GM23338 (cell line): ENCODE data around the gene GDF11. TPM values are rescaled to one million over a fixed set of nuclear protein-coding genes. Genes with fewer than 3 reads are reported as not detected.
A peak's percentile ranks its signal among the peaks of the same experiment; 100 is the strongest.

Experiments
- ATAC-seq: fragments of 200-7000 bp; cut with Tn5 transposase; 3 replicates; pipeline ENCODE4 v1.9.1; 2020
- DNase-seq: peaks from one replicate; pipeline ENCODE4 v3.0.0-alpha.2; 2015; ENCODE audit warnings: low spot score
- H2AFZ ChIP-seq: fragments of 200-600 bp; sonication (generic); 2 replicates; pipeline ENCODE4 v1.8.0; 2016; ENCODE audit warnings: antibody characterized with exemption, mild to moderate bottlenecking, moderate library complexity
- H3F3A ChIP-seq: fragments of 200-600 bp; sonication (generic); replicated peaks from 2 replicates; pipeline ENCODE4 v1.8.0; 2017; ENCODE audit warnings: antibody characterized with exemption, mixed run types, low read depth
- H3K27ac ChIP-seq: fragments of 200-600 bp; sonication (generic); 2 replicates; pipeline ENCODE4 v1.6.1; 2016; ENCODE audit warnings: low read depth
- H3K27me3 ChIP-seq: fragments of 200-600 bp; sonication (generic); 2 replicates; pipeline ENCODE4 v1.8.0; 2016; ENCODE audit warnings: mild to moderate bottlenecking, mixed run types, moderate library complexity; ENCODE audit not compliant: insufficient read depth
- H3K36me3 ChIP-seq: fragments of 200-600 bp; sonication (generic); 2 replicates; pipeline ENCODE4 v1.8.0; 2016; ENCODE audit warnings: mild to moderate bottlenecking; ENCODE audit not compliant: insufficient read depth
- H3K4me1 ChIP-seq: fragments of 200-600 bp; sonication (generic); 2 replicates; pipeline ENCODE4 v1.8.0; 2016; ENCODE audit warnings: mild to moderate bottlenecking, moderate library complexity; ENCODE audit not compliant: insufficient read depth
- H3K4me2 ChIP-seq: fragments of 200-600 bp; sonication (generic); 2 replicates; pipeline ENCODE4 v1.7.1; 2017; ENCODE audit warnings: mixed run types
- H3K4me3 ChIP-seq: fragments of 200-600 bp; sonication (generic); 2 replicates; pipeline ENCODE4 v1.6.1; 2016; ENCODE audit warnings: mixed run types
- H3K79me2 ChIP-seq: fragments of 200-600 bp; sonication (generic); replicated peaks from 2 replicates; pipeline ENCODE4 v1.8.0; 2017; ENCODE audit warnings: mild to moderate bottlenecking; ENCODE audit not compliant: insufficient read depth
- H3K9me2 ChIP-seq: fragments of 200-600 bp; sonication (generic); 2 replicates; pipeline ENCODE4 v1.8.0; 2017; ENCODE audit not compliant: insufficient read depth
- H4K20me1 ChIP-seq: fragments of 200-600 bp; sonication (generic); replicated peaks from 2 replicates; pipeline ENCODE4 v1.8.0; 2017; ENCODE audit warnings: mild to moderate bottlenecking; ENCODE audit not compliant: insufficient read depth
- H3K27ac Mint-ChIP-seq: 2 replicates; pipeline ENCODE4 v1.8.0; 2020; ENCODE audit warnings: inconsistent platforms, mild to moderate bottlenecking, moderate library complexity, mixed read lengths
- H3K27me3 Mint-ChIP-seq: 3 replicates; pipeline ENCODE4 v1.8.0; 2022; ENCODE audit warnings: low read depth, mild to moderate bottlenecking, moderate library complexity, mixed read lengths, inconsistent platforms; ENCODE audit not compliant: insufficient read depth, poor library complexity
- H3K36me3 Mint-ChIP-seq: 3 replicates; pipeline ENCODE4 v1.8.0; 2021; ENCODE audit warnings: low read depth, mild to moderate bottlenecking, inconsistent platforms, moderate library complexity, mixed read lengths
- H3K4me1 Mint-ChIP-seq: 3 replicates; pipeline ENCODE4 v1.8.0; 2020; ENCODE audit warnings: mild to moderate bottlenecking, inconsistent platforms, mixed read lengths
- H3K4me3 Mint-ChIP-seq: 3 replicates; pipeline ENCODE4 v1.8.0; 2021; ENCODE audit warnings: moderate library complexity, mild to moderate bottlenecking, inconsistent platforms, mixed read lengths
- H3K9me3 Mint-ChIP-seq: 3 replicates; pipeline ENCODE4 v1.8.0; 2020; ENCODE audit warnings: moderate library complexity, mild to moderate bottlenecking, inconsistent platforms, mixed read lengths
- CREB1 ChIP-seq: fragments of 250-450 bp; sonication (Bioruptor Pico); IDR thresholded peaks from 2 replicates; pipeline ENCODE4 v1.5.0; 2020; ENCODE audit warnings: low read depth, mild to moderate bottlenecking, moderate library complexity
- CTCF ChIP-seq, 2 experiments: fragments of 200-600 bp in 1 of 2; sonication (generic) in 1 of 2; conservative IDR thresholded peaks; 2 replicates each; pipeline versions ENCODE4 v1.5.1 to v1.6.1; 2016 to 2017; ENCODE audit warnings: antibody characterized with exemption in 2 of 2, low read depth in 2 of 2, mild to moderate bottlenecking in 2 of 2, moderate library complexity in 1 of 2
- ETS1 ChIP-seq: IDR thresholded peaks from 2 replicates; pipeline ENCODE4 v1.6.1; 2016; ENCODE audit warnings: antibody characterized with exemption
- EZH2 ChIP-seq: fragments of 200-600 bp; sonication (generic); IDR thresholded peaks from one replicate; pipeline ENCODE4 v1.8.0; 2017; ENCODE audit warnings: antibody characterized with exemption, mild to moderate bottlenecking, low read depth; ENCODE audit not compliant: unreplicated experiment
- EZH2phosphoT487 ChIP-seq: fragments of 200-600 bp; sonication (generic); IDR thresholded peaks from one replicate; pipeline ENCODE4 v1.8.1; 2018; ENCODE audit warnings: antibody characterized with exemption; ENCODE audit not compliant: unreplicated experiment
- JUNB ChIP-seq: IDR thresholded peaks from one replicate; pipeline ENCODE4 v1.6.1; 2016; ENCODE audit warnings: antibody characterized with exemption; ENCODE audit not compliant: unreplicated experiment
- NANOG ChIP-seq: IDR thresholded peaks from 2 replicates; pipeline ENCODE4 v1.6.1; 2016; ENCODE audit warnings: antibody characterized with exemption, borderline replicate concordance
- POLR2AphosphoS5 ChIP-seq: IDR thresholded peaks from 2 replicates; pipeline ENCODE4 v1.6.1; 2016; ENCODE audit warnings: antibody characterized with exemption, low read depth
- REST ChIP-seq: IDR thresholded peaks from one replicate; pipeline ENCODE4 v1.6.1; 2018; ENCODE audit warnings: antibody characterized with exemption; ENCODE audit not compliant: unreplicated experiment
- STAT1 ChIP-seq: IDR thresholded peaks from one replicate; pipeline ENCODE4 v1.6.1; 2016; ENCODE audit warnings: antibody characterized with exemption; ENCODE audit not compliant: unreplicated experiment
- ZNF331 ChIP-seq: fragments of 250-450 bp; sonication (Bioruptor Pico); IDR thresholded peaks from 2 replicates; pipeline ENCODE4 v1.5.0; 2020; ENCODE audit warnings: low read depth, mild to moderate bottlenecking, moderate library complexity
- polyA plus RNA-seq: library from polyadenylated mRNA; unstranded; fragments of >200 nt; fragmentation: Nextera tagmentation; extraction: Ambion mirVana; gene quantifications from 2 replicates; pipeline ENCODE4 v1.2.1, GENCODE V29; 2016
- total RNA-seq: library from RNA; depleted of rRNA; stranded (reverse); fragments of >200 nt; shearing (Covaris generic); gene quantifications from 2 replicates; pipeline ENCODE4 v1.2.3, GENCODE V29; 2014

The GDF11 gene
- total and polyA plus RNA-seq, 2 experiments from 2014 or later = 3.7 to 12.5 TPM

GRCh38 chr12:55746913-55747231 is 4.0 kb downstream of the GDF11 start:
- peak overlapping the region; percentile 76 for H3K27ac Mint-ChIP-seq
- peak overlapping the region; percentile 99; the same call in 1 of the 2 replicates for H3K27ac ChIP-seq
- H2AFZ ChIP-seq = no peak overlapping the region
- H3K9me3 Mint-ChIP-seq = no peaks in the 10 kb centered on the region; the same call in 2 of the 3 replicates
- peaks cover 51% of the 10 kb centered on the region for H3K36me3 Mint-ChIP-seq
- peaks cover 34% of the 10 kb centered on the region for H4K20me1 ChIP-seq
- H3K4me3 ChIP-seq = peak overlapping the region; percentile 95
- DNase-seq (no peak), ATAC-seq (peak; percentile 9)
- peak overlapping the region; percentile 85 for H3K4me2 ChIP-seq
- H3K36me3 ChIP-seq = peaks cover 15% of the 10 kb centered on the region
- TF ChIP-seq NANOG (peak; percentile 61; the same call in 1 of the 2 replicates), ZNF331 (CRISPR knock-in tag) (no peak)
- peak overlapping the region; percentile 94 for H3K4me3 Mint-ChIP-seq
- H3K27me3 ChIP-seq = no peaks in the 10 kb centered on the region
- peaks cover 19% of the 10 kb centered on the region for H3K27me3 Mint-ChIP-seq
- peaks cover 63% of the 10 kb centered on the region for H3K4me1 Mint-ChIP-seq
- peaks cover 25% of the 10 kb centered on the region for H3F3A ChIP-seq
- H3K9me2 ChIP-seq = 0 out of 2 replicates have a peak, but pooled peaks cover 4% of the 10 kb centered on the region
- H3K4me1 ChIP-seq = peaks cover 58% of the 10 kb centered on the region
- peaks cover 47% of the 10 kb centered on the region for H3K79me2 ChIP-seq

GRCh38 chr12:55748230-55748993 is 5.5 kb downstream of the GDF11 start:
- no peaks in the 10 kb centered on the region for H3K27me3 ChIP-seq
- H3K4me3 Mint-ChIP-seq = no peak overlapping the region; the same call in 2 of the 3 replicates
- peaks cover 47% of the 10 kb centered on the region for H3K79me2 ChIP-seq
- no peak for TF ChIP-seq STAT1
- TF ChIP-seq CREB1 (CRISPR knock-in tag) = no peak
- no peak for TF ChIP-seq JUNB
- TF ChIP-seq POLR2AphosphoS5 = no peak
- no peak for TF ChIP-seq ETS1
- no peak for TF ChIP-seq EZH2phosphoT487
- TF ChIP-seq CTCF (conservative IDR thresholded peaks at IDR 0.05; ENCODE audit: low read depth in 2 of 2) = no peak
- TF ChIP-seq REST = no peak
- no peak for TF ChIP-seq EZH2

More at GRCh38 chr12:55748230-55748993, 5.5 kb downstream of the GDF11 start:
- Histone ChIP-seq H2AFZ (no peak overlapping the region), H3K4me3 (peak overlapping the region; percentile 28; the same call in 1 of the 2 replicates), H3K27ac (no peak overlapping the region), H3K9me2 (0 out of 2 replicates have a peak, but pooled peaks cover 7% of the 10 kb centered on the region), H3K4me1 (peaks cover 58% of the 10 kb centered on the region), H3K36me3 (peaks cover 28% of the 10 kb centered on the region), H4K20me1 (peaks cover 41% of the 10 kb centered on the region), H3F3A (peaks cover 26% of the 10 kb centered on the region), H3K4me2 (peak overlapping the region; percentile 85)
- Mint-ChIP-seq H3K27me3 (peaks cover 16% of the 10 kb centered on the region), H3K36me3 (peaks cover 66% of the 10 kb centered on the region), H3K4me1 (peaks cover 56% of the 10 kb centered on the region), H3K27ac (no peak overlapping the region), H3K9me3 (no peaks in the 10 kb centered on the region)
- DNase-seq (no peak), ATAC-seq (no peak)
